Measurements from ENCODE around the gene AKAP7.

AKAP7 gene

DNA sequence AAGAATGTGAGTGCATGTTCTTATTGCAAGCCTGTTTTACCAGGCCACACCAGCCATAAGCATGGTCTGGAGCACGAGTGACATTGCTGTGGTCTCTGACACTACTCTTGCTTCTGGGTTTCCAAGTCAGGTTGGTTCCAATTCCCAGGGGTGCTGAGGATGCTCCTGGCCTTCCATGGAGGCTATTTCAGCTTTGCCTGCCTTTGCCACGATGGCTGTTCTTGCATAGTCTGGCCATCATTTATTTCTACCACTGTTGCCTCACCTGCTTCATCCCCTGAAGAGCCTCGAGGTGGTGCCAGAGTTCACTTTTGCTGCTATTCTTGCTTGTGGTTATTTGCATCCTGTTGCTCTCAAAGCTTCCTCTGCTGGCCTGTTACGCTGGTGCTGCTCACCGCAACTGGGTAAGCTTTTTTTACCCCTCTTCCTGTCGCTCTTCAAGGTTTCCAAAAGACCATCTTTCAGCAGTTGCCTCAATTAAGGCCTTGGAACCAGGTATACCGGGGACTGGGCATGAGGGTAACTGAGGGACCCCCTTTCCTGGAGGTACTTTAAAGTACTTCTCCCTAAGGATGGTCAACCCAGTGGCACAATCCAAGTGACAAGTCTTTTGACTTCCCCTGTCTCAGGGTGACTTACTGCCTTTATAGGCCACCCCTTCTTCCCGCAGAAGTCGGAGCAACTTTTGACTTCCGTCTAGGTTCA is 64.5 kb downstream of the AKAP7 start:
- peak; percentile 67 for DNase-seq (ENCODE audit: low spot score)

DNA sequence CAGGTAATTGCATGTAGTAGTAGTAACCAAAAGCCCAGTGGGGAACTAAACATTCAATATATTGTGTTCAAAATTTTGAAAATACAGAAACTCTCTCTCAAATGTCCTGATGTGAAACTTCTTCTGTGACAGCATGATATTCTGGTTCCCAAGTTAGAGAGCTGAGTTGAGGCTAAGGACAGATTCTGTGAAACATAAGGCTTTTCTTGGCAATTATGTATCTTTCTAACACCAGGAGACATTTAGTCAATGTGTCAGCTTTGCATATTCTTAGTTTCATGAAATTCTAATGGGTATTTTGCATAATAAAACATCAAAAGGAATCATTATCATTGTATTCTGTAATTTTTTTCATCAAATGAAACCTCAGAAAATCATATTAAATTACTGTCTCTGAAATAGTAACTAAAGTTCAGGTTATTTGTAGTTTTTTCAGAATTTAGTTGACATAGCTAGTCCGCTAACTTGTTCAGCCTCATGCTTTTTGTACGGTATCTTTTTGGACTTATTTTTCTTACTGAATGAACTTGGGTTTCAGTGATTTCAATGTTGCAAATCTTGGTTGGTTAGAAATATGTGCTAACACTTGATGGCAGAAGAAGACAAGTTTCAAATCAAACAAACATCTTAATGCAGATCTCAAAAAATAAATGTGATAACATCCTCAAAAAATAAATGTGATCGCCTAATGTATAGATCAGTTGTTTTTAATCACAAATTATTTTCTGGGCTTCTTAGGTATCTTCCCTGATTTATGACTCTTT is 70.4 kb downstream of the AKAP7 start:
- no peak for DNase-seq (ENCODE audit: low spot score)

DNA sequence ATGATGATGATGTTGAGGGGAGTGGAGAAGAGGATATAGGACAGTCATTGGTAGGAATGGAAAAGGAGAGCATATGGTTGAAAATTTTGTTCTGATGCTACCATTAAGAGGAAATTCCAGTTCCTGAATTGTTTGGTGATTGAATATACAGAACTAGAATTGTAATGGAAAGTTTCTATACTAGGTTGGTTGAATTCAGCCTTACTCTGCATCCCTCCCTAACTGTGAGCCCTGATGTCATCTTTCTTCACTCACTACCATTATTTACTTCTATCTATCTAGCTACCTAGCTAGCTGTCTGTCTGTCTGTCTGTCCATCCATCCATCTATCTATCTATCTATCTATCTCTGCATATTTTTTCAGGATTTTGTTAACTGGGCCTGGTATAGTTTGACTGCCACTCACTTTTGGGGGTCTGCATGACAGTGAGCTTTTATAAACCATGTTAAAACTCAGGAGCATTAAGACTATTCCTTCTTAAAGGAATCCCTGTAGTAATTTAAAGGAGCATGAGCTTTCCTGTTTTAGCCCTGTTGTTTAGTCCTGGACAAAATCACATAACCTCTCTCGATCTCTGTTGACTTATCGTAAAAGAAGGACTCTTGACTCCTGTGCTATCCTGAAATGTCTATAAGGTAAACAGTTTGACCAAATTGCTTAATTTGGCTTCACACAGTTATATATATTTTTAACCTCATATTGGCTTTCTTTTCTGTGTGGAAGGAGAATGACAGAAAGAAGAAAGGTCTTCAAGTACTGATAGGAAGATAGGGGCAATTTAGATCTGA is 71.4 kb downstream of the AKAP7 start:
- DNase-seq (ENCODE audit: low spot score): no peak

DNA sequence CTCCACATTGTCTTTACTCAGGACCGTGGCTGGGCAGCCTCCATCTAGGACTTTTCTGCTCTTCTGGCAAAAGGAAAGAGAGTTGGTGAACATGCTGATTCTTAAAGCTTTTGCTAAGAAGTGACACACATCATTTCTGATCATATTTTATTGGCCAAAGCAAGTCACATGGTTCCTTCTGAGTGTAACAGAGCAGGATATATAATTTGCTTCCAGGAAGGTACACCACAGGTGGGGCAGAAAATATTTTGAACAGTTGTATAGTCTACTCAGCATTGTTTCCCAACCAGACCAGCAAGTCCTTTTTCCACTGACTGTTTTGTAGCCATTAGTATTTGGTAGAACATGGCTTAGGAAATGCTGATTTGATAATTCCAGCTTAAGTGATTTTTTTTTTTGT is 73.5 kb downstream of the AKAP7 start:
- no peak for DNase-seq (ENCODE audit: low spot score)

DNA sequence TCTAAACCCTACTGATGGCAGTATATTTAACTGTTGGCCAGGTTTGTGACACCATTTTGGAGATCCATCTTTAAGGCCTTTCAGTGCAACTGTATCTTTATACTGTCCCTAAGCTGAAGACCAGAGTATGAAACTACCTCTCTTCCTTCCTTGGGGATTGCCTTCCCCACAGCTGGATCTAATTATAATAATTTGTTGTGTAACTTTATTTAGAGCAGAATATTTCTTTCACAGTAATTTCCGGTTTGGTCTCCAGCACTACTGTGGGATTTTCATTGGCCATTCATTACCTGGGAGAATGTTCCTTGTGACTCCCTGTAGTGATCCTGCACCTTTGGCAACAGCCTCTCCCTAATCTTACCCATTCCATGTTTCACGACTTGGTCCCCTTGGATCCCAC is 75.2 kb downstream of the AKAP7 start:
- no peak for DNase-seq (ENCODE audit: low spot score)

DNA sequence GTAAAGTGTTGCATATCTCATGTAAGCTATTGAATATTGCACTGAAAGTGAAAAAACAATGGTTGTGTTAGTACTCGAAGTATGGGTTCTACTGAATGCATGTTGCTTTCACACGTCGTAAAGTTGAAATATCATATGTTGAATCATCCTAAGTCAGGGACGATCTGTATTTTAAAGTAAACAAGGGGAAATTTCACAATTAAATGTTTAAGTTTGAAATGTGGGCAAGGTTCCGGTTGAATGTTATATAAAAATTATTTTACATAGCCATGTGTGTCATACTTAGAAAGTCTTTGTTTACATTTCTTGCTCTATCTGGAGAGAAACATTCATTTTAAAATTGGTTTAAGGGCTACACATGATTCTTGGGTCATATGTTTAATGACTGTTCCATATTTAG is 76.8 kb downstream of the AKAP7 start:
- DNase-seq (ENCODE audit: low spot score): no peak

DNA sequence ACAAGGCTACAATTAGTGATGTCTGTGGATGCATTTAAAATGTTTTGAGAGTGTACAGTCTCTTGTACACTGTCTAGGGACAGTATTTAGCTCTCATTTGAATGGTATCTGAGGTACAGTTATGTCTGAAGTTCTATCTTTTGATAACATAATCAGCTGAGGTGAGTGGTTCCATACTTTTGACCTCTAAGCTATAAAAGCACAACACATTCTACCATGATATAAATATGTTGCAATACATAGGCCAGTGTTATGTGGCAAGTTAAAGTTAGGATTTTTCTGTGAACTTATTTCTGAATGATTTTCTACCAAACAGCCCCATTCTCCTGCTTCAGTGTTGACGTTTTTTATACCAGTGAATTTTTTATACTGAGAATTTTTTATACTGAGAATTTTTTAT is 77.6 kb downstream of the AKAP7 start:
- no peak for DNase-seq (ENCODE audit: low spot score)

DNA sequence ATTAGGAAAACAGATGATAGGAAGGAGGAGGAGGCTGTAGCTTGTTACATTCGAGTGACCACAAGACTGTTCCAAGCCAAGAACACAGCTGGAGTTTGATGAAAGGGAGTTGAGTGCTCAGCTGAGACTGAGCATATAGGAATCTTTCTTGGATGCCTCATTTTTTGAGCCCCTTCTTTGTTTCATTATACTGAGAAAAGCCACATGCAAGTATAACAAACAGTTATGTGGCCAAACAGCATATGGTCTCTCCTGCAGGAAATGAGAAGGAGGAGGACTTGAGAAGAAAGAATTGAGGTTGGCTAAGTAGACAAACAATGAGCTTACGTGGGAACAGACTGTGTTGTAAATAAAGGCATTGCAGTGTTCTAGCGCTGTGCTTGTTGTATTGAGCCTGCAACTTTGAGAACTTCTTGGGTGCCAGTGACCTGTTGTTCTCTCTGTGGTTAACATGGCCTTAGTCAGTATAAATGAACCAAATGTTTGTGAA is 78.3 kb downstream of the AKAP7 start:
- DNase-seq (ENCODE audit: low spot score): no peak

DNA sequence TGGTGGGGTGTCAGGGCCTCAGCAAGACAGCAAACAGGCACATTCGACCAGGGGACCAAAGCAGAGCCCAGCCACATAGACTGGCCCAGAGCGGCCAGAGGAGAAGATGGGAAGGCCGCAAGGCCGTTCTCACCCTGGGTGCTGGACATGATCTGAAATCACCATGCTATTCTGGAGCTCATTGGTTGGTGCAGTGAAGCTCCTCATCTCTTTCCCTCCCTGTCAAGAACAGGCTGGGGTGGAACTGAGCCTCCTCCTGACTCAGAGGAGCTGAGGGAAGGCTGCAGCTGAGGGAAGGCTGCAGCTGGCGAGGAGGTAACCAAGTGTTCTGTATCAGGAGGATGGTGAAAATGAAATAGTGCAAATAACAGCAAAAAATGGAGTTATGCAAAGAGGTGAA is 80.0 kb downstream of the AKAP7 start:
- DNase-seq (ENCODE audit: low spot score): no peak

DNA sequence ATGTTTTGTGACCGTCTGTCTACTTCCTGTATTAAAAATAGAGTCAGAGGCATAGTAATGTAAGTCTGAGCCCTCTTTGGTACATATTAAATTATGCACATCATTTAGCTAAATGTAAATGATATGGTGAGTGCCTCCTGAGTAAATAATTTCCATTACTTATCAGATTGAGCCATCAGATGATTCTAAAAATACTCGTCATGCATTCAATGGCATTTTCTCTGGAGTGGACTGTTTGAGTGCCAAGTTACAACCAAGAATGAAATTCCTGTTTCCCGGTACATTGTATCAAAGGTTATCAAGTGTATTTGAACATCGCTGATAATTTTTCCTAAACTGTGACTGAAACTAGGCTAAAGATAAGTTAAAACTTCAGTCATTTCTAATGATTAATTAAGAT is 81.0 kb downstream of the AKAP7 start:
- no peak for DNase-seq (ENCODE audit: low spot score)

DNA sequence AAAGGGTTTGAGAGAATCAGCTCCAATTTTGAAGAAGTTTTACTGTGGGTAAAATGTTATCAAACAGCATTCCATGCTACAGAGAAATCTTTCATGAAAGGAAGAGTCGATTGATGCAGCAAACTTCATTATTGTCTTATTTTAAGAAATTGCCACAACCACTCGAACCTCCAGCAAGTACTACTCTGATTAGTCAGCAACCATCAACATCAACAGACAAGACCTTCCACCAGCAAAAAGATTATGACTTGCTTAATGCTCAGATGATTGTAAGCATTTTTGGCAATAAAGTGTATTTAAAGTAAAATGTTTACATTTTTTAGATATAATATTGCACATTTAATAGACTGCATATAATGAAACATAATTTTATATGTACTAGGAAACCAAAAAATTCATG is 87.5 kb downstream of the AKAP7 start:
- DNase-seq (ENCODE audit: low spot score): no peak

DNA sequence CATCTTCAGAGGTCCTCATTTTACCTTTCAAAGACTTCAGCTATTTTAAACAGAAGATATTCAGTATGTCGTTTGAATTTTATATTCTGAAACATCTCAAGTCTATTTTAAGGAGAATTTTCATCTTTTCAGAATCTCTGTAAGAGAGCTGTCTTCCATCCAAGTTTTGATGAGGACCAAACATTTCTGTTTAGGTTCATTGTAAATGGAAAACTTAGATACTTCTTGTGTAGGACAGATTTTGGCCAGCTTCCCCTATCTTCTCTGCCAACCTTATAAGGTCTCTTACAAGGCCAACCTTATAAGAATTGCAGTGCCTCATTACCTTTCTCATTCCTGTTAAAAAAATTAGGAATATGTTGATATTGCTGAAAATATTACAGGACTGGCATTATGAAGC is 88.1 kb downstream of the AKAP7 start:
- no peak for DNase-seq (ENCODE audit: low spot score)

DNA sequence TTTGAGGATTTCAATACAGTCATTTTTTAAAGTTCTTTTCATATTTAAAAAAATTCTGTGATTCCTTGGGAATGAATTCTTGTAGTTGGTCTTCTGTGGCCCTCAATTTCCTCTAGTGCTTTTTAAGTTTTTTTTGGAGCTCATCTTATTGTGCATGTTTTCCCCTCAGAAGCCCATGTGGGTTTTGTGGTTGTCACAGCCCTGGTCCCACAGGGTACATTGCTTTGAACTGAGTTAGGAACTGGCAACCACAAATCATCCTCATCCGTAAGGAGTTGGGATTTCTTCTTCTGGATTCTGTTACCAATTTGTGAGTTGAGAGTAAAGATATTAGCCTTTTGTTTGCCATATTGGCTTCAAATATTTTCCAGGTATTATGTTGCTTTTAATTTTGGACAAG is 89.9 kb downstream of the AKAP7 start:
- no peak for DNase-seq (ENCODE audit: low spot score)

DNA sequence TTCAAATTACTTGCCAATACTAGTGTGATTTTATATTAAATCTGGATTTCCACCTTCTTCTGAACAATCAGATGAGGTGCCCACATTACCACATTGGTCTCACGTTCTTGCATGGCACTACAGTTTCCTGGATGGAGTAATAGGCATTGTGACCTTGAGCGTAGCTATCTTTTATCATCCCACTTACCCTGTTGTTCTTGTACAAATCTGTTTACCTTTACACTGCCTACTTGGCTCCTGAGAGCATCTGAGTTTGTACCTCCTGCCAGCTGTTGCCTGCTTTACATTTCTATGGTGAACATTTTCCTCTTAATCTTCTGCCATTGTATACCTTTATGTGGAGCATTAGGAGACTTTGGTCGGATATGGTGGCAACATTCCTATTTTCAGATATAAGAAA is 90.7 kb downstream of the AKAP7 start:
- no peak for DNase-seq (ENCODE audit: low spot score)

DNA sequence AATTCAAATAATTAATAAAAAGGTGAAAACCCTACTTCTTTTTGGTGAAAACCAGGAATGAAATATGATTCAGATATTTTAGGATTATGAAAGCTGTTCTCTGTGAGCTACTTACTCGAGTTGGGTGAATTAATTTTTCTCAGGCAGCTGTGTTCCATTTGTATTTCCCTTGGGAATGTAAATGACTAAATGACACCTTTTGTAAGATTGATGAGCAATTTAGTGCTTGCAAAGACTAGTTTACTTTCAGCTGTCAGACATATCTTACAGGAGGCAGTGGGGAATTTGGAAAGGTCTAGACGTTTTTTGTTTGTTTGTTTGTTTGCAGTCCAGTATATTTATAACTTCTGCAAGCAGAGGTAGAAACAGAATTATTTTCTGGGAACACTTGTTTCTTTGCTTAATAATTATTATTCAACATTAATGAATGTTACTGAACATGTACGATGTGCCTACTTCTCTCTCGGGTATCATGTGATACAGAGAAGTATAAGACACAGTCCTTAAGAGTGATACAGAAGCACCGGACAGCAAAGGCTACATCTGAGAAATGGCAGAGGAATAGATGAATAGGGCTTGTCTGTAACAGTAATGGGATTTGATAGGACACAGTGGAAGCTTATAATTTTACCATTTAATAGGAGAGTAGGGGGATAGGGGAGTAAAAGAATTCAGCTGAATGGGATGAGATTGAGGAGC is 91.3 kb downstream of the AKAP7 start:
- DNase-seq (ENCODE audit: low spot score): no peak

DNA sequence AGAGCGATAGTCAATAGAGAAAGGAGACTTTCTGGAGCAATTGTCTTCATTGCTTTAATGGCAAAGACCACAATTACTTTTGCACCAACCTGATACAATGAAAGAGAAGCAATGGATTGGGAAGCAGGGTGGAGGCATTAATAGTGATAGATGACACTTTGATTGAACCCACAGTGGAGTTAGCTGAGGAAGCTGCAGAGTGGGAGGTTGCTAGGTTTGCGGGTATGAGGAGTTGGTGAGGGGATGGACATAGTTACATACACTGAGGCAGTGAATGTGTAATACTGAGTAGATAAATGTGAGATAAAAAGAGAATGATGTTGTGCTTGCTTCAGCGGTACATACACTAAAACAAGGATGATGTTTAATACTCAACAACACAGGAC is 91.9 kb downstream of the AKAP7 start:
- no peak for DNase-seq (ENCODE audit: low spot score)

DNA sequence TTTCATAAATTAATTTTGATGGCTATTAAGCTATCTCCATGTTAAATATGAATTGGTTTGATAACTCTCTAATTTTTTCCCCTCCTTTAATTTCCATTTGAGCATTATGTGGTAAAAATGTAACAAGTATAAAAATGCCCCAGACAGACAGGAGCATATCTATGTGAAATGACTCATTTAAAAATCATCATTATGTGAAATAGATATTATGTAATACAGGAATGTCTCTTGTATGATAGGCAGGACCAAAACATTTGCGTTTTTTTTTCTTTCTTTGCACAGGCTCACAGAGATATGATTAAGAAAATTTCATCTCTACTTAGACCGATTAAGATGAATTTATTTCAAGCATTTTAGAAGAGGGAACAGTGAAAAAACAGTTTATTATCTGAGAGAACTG is 95.8 kb downstream of the AKAP7 start:
- DNase-seq (ENCODE audit: low spot score): no peak

DNA sequence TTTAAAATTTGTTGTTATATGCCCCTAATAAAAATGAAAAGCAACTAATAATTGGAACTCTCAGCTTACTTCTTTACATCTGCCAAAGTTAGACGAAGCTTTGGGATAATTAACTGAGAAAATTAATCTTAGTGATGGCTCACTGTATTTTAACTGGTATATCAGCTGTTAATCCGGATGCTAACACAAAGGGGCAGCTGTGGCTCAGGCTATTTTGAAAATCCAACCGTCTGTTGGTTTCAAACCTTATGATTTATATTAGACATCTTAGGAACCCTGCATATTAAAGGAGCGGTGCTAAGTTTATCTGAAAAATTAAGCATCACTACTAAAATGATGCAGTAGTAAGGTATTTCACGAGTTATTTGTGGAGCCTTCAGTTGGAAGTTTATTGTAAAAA is 96.6 kb downstream of the AKAP7 start:
- no peak for DNase-seq (ENCODE audit: low spot score)

DNA sequence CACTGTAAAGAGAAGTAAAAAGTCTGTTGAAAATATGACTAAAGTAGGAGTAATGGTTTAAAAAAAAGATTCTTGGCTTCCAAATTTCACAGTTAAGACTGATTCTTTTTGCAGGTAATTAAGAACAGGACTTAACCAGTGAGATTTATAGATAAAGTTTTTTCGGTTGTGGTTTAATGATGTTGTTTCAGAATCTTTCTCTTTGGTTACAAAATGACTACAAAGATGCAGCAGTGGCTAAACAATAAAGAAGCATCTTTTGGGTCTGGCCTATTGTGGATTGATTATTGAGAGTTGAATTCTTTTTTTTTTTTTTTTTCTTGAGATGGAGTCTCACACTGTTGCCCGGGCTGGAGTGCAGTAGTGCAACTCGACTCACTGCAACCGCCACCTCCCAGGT is 109.7 kb downstream of the AKAP7 start:
- DNase-seq (ENCODE audit: low spot score): no peak

DNA sequence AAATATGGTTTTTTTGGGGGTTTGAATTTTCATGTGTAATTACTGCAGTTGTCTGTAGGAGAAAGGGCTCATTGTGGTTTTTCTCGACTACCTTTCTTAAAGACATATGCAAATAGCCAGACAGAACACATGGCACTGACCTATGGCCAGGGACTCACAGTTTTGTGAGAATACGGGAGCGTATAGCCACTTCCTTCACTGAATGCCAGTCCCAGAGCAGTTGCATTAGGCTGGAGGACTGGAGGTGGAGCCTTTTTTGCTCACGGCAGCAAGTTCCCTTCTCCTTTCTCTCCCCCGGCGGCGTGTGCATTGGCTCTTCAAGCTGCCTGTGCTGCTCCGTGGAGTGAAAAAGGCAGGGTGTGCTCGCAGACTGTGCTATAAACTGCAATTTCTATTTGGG is 114.9 kb downstream of the AKAP7 start:
- peak; percentile 41 for DNase-seq (ENCODE audit: low spot score)

DNA sequence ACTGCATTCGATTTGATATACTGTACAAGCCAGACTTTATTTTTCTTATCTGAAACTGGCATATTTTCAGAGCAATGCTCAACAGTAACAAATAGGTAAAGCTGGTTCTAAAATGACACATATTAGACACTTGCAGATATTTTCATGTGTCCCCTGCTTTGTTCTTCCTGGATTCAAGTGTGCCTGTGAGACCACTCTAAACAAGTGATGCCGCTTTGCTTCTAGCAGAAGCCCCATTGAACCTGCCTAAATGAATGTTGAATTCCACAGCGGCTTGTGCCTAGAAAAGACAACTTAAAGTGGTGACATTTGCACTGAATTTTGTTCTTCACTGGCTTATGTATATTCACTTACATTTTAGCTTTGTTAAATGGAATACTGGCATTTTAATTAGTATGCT is 115.7 kb downstream of the AKAP7 start:
- no peak for DNase-seq (ENCODE audit: low spot score)

DNA sequence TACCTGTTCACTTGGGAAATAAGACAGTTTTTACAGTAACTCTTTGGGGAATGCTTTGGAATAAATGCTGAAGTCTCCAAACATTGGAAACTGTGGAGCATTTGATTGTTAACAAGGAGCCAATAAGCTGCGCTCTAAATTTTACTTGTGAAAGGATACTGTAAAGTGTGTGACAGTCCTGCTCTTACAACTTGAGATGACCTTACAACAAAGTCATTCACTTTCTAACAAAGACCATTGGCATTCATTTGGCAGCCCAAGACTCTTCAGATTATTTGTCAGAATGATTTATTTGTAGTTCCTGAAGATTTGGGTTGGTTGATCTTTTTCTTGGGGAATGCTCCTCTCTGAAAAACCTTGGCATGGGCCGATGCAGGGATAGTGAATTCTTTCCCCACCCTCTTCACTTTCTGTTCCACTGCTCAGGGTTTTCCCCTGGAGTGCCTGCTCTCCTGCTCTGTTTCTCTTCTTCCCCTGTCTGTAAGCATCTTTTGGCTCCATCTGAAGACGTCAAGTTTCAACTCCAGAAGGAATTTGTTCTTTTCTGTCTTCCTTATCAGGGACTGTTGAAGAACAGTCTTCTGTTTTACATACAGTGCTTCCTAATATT is 116.4 kb downstream of the AKAP7 start:
- no peak for DNase-seq (ENCODE audit: low spot score)
